ENCODE measurements around the gene NAALADL2.

Gene NAALADL2

DNA sequence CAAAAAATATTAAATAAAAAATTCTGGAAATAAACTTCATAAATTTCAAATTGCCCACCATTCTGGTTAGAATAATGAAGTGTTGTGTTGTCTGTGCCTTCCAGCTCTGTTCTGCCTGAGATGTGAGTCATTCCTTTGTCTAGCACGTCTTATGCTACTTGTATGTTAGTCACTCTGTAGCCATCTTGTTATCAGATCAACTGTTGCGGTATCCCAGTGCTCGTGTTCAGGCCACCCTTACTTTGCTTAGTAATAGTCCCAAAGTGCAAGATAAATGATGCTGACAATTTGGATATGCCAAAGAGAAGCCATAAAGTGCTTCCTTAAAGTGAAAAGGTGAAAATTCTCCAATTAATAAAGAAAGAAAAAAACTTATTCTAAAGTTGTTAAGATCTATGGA lies 527.5 kb downstream of the NAALADL2 start:
- Histone ChIP-seq H2AFZ (ENCODE audit: low read depth, low read length) (no peak overlapping the region), H3K9me3 (ENCODE audit: insufficient read depth, low read length) (no peaks in the 10 kb centered on the region), H3K27ac (ENCODE audit: low read length) (no peak overlapping the region), H4K20me1 (ENCODE audit: insufficient read depth, low read length) (no peaks in the 10 kb centered on the region), H3K4me2 (ENCODE audit: low read length) (no peak overlapping the region), H3K27me3 (ENCODE audit: low read depth, low read length) (no peaks in the 10 kb centered on the region), H3K36me3 (replicated peaks; ENCODE audit: low read depth, low read length) (no peaks in the 10 kb centered on the region), H3K79me2 (ENCODE audit: low read length) (no peaks in the 10 kb centered on the region), H3K4me3 (ENCODE audit: low read length) (no peak overlapping the region), H3K9ac (ENCODE audit: low read length) (no peak overlapping the region), H3K4me1 (ENCODE audit: low read length) (no peaks in the 10 kb centered on the region)
- TF ChIP-seq CTCF (IDR thresholded peaks at IDR 0.05; ENCODE audit: low read depth, low read length) (no peak), EZH2phosphoT487 (IDR thresholded peaks at IDR 0.05; ENCODE audit: low read depth) (no peak)

GRCh38 chr3:175389560-175389959 lies 530.4 kb downstream of the NAALADL2 start:
- H3K9ac ChIP-seq (ENCODE audit: low read length), result no peak overlapping the region
- H3K27me3 ChIP-seq (ENCODE audit: low read depth, low read length), result no peaks in the 10 kb centered on the region
- H3K9me3 ChIP-seq (ENCODE audit: insufficient read depth, low read length), result no peaks in the 10 kb centered on the region
- no peak overlapping the region for H2AFZ ChIP-seq (ENCODE audit: low read depth, low read length)
- no peaks in the 10 kb centered on the region for H3K36me3 ChIP-seq (replicated peaks; ENCODE audit: low read depth, low read length)
- H3K27ac ChIP-seq (ENCODE audit: low read length), result no peak overlapping the region
- no peak overlapping the region for H3K4me3 ChIP-seq (ENCODE audit: low read length)
- no peak for TF ChIP-seq EZH2phosphoT487 (IDR thresholded peaks at IDR 0.05; ENCODE audit: low read depth)
- TF ChIP-seq CTCF (IDR thresholded peaks at IDR 0.05; ENCODE audit: low read depth, low read length), result no peak
- no peaks in the 10 kb centered on the region for H4K20me1 ChIP-seq (ENCODE audit: insufficient read depth, low read length)
- H3K4me2 ChIP-seq (ENCODE audit: low read length), result no peak overlapping the region
- H3K79me2 ChIP-seq (ENCODE audit: low read length), result no peaks in the 10 kb centered on the region
- H3K4me1 ChIP-seq (ENCODE audit: low read length), result no peaks in the 10 kb centered on the region

DNA sequence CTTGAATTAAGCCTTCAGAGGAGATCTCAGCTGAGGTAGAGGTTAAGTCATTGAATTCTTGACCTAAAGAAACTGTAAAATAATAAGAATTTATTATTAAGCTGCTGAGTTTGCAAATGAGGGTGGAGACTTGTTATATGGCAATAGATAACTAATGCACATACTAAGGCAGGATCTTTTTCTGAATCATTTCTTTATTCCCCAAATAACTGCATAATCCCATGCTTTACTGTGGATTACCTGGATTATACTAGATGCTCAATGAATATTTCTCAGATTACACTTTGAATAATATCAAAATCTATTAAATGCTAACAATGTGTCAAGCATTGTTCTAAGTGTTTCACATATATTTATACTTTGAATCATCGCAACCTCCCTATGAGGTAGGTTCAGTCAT lies 532.5 kb downstream of the NAALADL2 start:
- H2AFZ ChIP-seq (ENCODE audit: low read depth, low read length), result no peak overlapping the region
- H3K9me3 ChIP-seq (ENCODE audit: insufficient read depth, low read length), result no peaks in the 10 kb centered on the region
- no peak for TF ChIP-seq CTCF (IDR thresholded peaks at IDR 0.05; ENCODE audit: low read depth, low read length)
- TF ChIP-seq EZH2phosphoT487 (IDR thresholded peaks at IDR 0.05; ENCODE audit: low read depth), result no peak
- no peaks in the 10 kb centered on the region for H3K79me2 ChIP-seq (ENCODE audit: low read length)
- H3K9ac ChIP-seq (ENCODE audit: low read length), result no peak overlapping the region
- no peaks in the 10 kb centered on the region for H4K20me1 ChIP-seq (ENCODE audit: insufficient read depth, low read length)
- no peaks in the 10 kb centered on the region for H3K27me3 ChIP-seq (ENCODE audit: low read depth, low read length)
- no peaks in the 10 kb centered on the region for H3K36me3 ChIP-seq (replicated peaks; ENCODE audit: low read depth, low read length)
- H3K4me1 ChIP-seq (ENCODE audit: low read length), result no peaks in the 10 kb centered on the region
- H3K27ac ChIP-seq (ENCODE audit: low read length), result no peak overlapping the region
- H3K4me3 ChIP-seq (ENCODE audit: low read length), result no peak overlapping the region
- no peak overlapping the region for H3K4me2 ChIP-seq (ENCODE audit: low read length)

- Histone ChIP-seq H2AFZ (ENCODE audit: low read depth, low read length) (no peak overlapping the region), H3K4me3 (ENCODE audit: low read length) (no peak overlapping the region), H3K27ac (ENCODE audit: low read length) (no peak overlapping the region), H3K4me1 (ENCODE audit: low read length) (no peaks in the 10 kb centered on the region), H3K79me2 (ENCODE audit: low read length) (no peaks in the 10 kb centered on the region), H3K4me2 (ENCODE audit: low read length) (no peak overlapping the region), H4K20me1 (ENCODE audit: insufficient read depth, low read length) (no peaks in the 10 kb centered on the region), H3K36me3 (replicated peaks; ENCODE audit: low read depth, low read length) (no peaks in the 10 kb centered on the region), H3K9me3 (ENCODE audit: insufficient read depth, low read length) (no peaks in the 10 kb centered on the region), H3K27me3 (ENCODE audit: low read depth, low read length) (no peaks in the 10 kb centered on the region), H3K9ac (ENCODE audit: low read length) (no peak overlapping the region)
- no peak for TF ChIP-seq EZH2phosphoT487 (IDR thresholded peaks at IDR 0.05; ENCODE audit: low read depth)
- TF ChIP-seq CTCF (IDR thresholded peaks at IDR 0.05; ENCODE audit: low read depth, low read length), result no peak
Observed at GRCh38 chr3:175392653-175393052, 533.5 kb downstream of the NAALADL2 start.

Measured in OCI-LY3 (cell line).